Amniotic stem cell (primary cell): Measurements from ENCODE around the gene FAIM.
"Not testable (repeated sequence)": the region's sequence is repeated elsewhere in the genome, so short reads cannot be mapped to it uniquely, and the experiment has no call there.

Source experiments
- DNase-seq: peaks from one replicate; lab custom pipeline; 2025; lab: John Stamatoyannopoulos, UW

FAIM gene

GRCh38 chr3:138601661-138602060 is 6.9 kb upstream of the FAIM start:
- DNase-seq = not testable (repeated sequence)

DNA sequence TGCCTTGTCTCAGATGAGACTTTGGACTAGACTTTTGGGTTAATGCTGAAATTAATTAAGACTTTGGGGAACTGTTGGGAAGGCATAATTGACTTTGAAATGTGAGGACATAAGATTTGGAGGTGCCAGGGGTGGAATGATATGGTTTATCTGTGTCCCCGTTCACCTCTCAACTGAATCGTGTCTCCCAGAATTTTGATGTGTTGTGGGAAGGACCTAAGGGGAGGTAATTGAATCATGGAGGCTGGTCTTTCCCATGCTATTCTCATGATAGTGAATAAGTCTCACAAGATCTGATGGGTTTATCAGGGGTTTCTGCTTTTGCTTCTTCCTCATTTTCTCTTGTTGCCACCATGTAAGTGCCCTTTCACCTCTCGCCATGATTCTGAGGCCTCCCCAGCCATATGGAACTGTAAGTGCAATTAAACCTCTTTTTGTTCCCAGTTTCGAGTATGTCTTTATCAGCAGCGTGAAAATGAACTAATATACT is 4.4 kb upstream of the FAIM start:
- DNase-seq = not testable (repeated sequence)

- DNase-seq = no peak
Measured at GRCh38 chr3:138609898-138610266, 1.3 kb downstream of the FAIM start.

- no peak for DNase-seq
Measured at GRCh38 chr3:138615462-138615861, 6.9 kb downstream of the FAIM start.

DNA sequence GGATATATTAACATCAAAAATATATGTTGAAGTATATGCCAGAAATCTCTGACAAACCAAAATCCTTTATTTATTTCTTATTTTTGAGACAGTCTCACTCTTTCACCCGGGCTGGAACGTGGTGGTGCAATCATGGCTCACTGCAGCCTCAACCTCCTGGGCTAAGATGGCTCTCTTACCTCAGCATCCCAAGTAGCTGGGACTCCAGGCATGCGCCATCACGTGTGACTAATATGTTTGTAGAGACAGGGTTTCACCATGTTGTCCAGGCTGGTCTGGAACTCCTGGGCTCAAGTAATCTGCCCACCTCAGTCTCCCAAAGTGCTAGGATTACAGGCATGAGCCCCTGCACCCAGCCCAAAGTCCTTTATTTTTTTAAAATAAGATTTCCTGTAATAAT is 11.9 kb downstream of the FAIM start:
- no peak for DNase-seq

GRCh38 chr3:138624518-138624917 is 15.9 kb downstream of the FAIM start:
- DNase-seq = no peak

GRCh38 chr3:138625707-138626365 is 17.3 kb downstream of the FAIM start:
- DNase-seq = peak; percentile 27

- no peak for DNase-seq
Measured at GRCh38 chr3:138629526-138629925, 21.0 kb downstream of the FAIM start.

DNA sequence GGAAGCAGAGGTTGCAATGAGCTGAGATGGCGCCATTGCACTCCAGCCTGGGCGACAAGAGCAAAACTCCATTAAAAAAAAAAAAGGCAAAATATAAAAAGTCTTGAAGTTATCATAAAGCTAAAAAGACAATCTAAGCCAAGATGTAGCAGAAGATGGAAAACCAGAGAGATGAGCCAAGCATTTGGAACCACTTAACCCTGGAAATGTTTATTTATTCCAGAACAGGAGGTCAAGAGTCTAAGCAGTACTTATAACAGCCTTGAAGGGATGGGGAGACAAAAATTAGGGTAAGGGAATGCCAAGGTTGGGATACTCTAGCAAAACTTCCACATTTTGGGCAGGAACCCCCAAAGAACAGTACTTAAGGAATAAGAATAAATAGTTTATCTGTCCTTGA is 30.1 kb downstream of the FAIM start:
- no peak for DNase-seq

- DNase-seq = no peak
Measured at GRCh38 chr3:138640537-138640936, 32.0 kb downstream of the FAIM start.

- no peak for DNase-seq
Measured at GRCh38 chr3:138642226-138642926, 33.8 kb downstream of the FAIM start.

GRCh38 chr3:138642927-138643253 is 34.3 kb downstream of the FAIM start:
- no peak for DNase-seq

DNA sequence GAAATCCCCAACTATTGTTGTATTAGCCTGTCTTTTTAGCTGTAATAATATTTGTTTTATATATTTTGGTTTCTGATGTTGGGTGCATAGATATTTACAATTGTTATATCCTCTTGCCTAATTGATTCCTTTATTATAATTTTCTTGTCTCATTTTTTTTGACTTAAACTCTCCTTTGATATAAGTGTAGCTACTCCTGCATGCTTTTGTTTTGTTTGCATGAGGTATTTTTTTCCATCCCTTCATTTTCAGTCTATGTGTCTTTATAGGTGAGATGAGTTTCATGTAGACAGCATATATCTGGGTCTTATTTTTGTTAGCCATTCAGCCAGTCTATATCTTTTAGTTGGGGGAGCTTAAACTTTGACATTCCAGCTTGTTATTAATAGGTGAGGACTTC is 37.4 kb downstream of the FAIM start:
- DNase-seq = no peak

- DNase-seq = no peak
Measured at GRCh38 chr3:138646513-138646912, 37.9 kb downstream of the FAIM start.

DNA sequence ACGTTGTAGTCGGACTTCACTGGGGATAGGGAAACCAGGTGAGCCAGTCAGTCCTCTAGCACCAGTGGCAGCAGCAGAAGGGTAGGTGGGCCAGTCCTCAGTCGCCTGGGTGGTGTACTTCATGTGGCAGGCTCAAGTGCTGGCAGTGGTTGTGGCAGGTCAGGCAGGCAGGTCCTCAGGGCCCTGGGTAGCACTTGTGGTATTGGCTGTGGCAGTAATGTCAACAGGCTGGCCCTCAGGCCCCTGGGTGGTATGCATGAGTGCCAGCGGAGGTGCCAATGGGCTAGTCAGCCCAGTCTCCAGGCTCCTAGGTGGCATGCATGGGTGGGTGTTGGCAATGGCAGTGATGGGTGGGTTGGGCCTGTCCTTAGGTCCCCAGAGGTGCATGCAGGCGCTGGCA is 40.6 kb downstream of the FAIM start:
- no peak for DNase-seq

- DNase-seq = no peak
Measured at GRCh38 chr3:138653567-138653966, 45.0 kb downstream of the FAIM start.

DNA sequence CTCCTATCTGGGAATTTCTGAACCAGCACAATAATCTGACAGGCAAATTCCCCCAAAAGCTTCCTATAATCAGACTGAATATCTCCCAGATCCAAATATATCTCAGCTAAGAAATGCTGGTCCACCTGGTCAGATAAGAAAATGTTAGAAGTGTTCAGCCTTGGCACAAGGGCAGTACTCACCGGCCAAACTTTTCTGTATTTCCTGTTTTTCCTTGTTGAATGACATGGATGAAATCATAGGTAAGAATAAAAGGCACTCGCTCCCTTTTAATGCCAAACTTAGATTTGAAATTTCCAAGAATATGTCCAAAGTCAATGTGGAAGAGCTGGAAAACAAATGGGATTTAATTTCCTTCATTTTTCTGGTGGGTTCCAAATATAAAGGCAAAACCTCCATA is 48.9 kb downstream of the FAIM start:
- DNase-seq = no peak

DNA sequence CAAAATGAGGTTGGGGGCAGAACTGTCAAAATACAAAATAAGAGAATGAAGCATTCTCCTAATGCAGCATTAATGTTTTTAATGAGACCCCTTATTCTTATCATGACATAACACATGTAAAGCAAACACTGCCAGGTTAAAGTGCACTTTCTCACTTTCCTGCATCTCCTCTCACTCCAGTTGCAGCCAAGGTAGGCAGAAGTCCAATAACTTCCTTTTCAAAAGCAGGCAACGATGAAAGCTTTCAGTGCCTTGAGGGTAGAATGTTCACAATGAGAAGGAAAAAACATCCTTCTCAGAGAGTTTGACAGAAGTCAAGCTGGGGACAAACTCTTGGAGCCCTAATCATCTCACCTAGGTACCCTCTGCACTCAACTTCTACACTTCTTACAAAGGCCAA is 59.5 kb downstream of the FAIM start:
- no peak for DNase-seq

DNA sequence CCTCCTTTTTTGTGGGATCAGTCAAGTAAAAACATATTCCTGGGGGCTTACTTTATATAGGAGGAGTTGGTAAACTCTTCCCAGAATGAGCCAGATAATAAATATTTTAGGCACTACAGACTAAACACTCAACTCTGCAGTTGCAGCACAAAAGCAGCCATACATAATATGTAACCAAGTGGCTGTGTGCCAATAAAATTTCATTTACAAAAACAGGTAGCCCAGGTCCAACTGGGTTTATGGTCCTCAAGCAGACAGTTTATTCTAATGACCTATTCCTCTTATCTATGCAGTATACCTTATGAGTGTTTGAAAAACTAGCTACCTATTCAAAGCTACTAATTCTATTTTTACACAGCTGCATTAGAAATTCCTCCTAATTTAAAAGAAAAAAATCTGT is 61.8 kb downstream of the FAIM start:
- no peak for DNase-seq

DNA sequence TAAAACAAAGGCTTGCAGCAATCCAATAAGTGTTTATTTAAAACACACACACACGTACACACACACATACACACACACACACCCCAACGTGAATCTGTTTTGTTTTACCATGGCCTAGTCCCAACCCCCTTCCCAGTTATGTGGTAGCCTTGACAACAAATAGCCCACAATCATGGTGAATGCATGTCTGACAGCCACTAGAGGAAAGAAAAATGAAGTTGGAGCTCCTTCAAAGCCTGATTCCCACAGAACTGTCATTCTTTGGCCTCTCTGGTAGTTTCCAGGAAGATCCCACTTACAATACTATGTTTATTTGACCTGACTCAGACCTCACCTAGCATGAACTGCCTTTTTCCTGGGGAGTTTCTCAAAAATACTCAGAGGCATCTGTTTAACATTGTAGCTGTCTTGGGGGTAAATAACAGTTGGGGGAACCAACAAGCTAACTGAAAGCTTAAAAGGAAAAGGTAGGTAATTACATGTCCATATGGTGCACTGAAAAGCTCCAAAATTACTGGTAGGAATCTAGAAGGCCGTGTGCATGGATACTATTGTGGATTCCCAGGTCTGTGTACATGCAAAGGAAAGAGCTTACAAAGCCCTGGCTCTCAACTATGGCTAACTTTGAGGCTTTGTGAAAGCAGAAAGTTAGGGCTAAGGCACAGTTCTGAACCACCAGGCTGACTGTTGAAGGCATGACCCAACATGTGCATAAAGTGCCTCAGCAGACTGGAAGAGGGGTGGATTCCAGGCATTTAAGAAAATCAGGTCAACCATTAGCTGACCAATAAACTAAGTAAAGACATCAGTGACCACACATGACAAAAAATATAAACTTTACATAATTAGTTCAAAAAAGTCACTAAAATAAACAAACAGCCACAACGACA is 65.3 kb downstream of the FAIM start:
- DNase-seq = no peak

DNA sequence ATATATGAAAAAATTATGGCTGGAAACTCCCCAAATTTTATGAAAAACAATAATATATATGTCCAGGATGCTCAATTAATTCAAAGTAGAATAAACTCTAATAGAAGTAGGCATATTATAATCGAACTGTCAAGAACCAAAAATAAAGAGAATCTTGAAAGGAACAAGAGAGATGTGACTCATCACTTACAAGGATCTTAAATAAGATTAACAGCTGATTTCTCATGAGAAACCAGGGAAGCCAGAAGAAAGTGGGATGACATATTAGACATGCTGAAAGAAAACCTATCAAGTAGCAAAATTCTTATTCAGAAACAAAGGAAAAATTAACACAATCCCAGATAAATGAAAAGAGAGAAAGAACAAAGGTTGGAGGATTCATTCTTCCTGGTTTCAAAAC is 66.8 kb downstream of the FAIM start:
- DNase-seq = no peak

DNA sequence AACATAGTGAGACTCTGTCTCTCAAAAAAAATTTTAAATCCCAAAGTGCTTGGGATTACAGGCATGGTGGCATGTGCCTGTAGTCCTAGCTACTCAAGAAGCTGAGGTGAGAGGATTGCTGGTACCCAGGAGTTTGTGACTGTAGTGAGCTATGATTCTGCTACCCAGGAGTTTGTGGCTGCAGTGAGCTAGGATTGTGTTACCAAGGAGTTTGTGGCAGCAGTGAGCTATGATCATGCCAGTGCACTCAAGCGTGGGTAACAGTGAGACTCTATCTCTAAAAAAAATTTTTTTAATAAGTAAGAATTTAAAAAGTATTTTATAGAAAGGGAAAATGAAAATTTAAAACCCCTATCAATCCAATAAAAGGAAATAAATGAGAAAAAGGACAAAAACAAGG is 69.5 kb downstream of the FAIM start:
- no peak for DNase-seq

DNA sequence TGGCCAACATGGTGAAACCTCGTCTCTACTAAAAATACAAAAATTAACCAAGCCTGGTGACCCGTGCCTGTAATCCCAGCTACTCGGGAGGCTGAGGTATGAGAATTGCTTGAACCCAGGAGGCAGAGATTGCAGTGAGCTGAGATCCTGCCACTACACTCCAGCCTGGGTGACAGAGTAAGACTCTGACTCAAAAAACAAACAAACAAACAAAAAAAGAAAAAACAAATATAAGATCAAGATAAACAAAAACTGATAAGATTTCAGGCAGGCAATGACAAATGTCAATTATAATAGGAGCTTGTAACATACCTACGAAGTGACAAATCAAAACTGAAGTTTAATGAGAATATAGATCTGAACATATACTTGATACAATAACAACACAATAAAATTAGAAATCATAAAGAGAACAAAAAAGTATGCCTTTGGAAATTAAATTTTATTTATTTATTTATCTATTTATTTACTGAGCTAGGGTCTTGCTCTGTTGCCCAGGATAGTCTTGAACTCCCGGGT is 70.4 kb downstream of the FAIM start:
- DNase-seq = no peak
